ENCODE data around the gene COMP.

DNA sequence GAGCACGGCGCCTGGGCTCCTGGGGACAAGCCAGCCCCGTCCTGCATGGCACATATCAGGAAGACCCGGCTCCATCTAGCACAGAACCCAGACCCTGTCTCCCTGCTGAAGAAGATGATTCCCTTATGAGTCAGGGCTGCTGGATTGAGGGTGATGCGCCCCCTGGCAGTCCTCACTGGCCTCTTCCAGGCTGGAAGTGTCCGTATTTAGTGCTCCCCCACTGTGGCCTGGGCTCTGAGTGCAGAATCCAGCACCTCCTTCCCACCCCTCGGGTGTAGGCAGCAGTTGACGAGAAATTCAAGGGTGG, 14.9 kb downstream of the COMP start:
- TF ChIP-seq POLR2A (IDR thresholded peaks at IDR 0.05): no peak
- TF ChIP-seq, protein P1, sequence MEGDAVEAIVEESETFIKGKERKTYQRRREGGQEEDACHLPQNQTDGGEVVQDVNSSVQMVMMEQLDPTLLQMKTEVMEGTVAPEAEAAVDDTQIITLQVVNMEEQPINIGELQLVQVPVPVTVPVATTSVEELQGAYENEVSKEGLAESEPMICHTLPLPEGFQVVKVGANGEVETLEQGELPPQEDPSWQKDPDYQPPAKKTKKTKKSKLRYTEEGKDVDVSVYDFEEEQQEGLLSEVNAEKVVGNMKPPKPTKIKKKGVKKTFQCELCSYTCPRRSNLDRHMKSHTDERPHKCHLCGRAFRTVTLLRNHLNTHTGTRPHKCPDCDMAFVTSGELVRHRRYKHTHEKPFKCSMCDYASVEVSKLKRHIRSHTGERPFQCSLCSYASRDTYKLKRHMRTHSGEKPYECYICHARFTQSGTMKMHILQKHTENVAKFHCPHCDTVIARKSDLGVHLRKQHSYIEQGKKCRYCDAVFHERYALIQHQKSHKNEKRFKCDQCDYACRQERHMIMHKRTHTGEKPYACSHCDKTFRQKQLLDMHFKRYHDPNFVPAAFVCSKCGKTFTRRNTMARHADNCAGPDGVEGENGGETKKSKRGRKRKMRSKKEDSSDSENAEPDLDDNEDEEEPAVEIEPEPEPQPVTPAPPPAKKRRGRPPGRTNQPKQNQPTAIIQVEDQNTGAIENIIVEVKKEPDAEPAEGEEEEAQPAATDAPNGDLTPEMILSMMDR (IDR thresholded peaks at IDR 0.05): no peak
